ENCODE results near the gene GNAQ. TPM values are rescaled to one million over a fixed set of nuclear protein-coding genes. Genes with fewer than 3 reads are reported as not detected.

The GNAQ gene
- total and polyA plus RNA-seq, 2 of the 4 experiments (the other 2 are of a cell fraction) = 23.1 to 50.7 TPM

GRCh38 chr9:78014776-78015175, 16.8 kb downstream of the GNAQ start:
- Histone ChIP-seq H3K27me3 (ENCODE audit: control insufficient read depth, insufficient read depth, low read length) (no peaks in the 10 kb centered on the region), H2BK20ac (ENCODE audit: low read depth, low read length) (no peak overlapping the region)
- dilution Hi-C loops (cut with HindIII; ENCODE audit: low sequenced_read_pairs, unreplicated experiment) = no loop called here

More at GRCh38 chr9:78014776-78015175, 16.8 kb downstream of the GNAQ start:
- WGBS, 2 experiments (ENCODE audit: extremely low coverage in 2 of 2, insufficient read length in 1 of 2) = no CpG with 5 or more reads among the region's 6 CpGs
- Histone ChIP-seq H2BK15ac (ENCODE audit: low read depth, low read length) (no peak overlapping the region), H3K9ac (ENCODE audit: low read depth, low read length) (no peak overlapping the region), H4K20me1 (ENCODE audit: insufficient read depth, low read length) (peaks cover 25% of the 10 kb centered on the region; the same call in 1 of the 2 replicates), H3K36me3 (ENCODE audit: control insufficient read depth, insufficient read depth, low read length) (peaks cover 1% of the 10 kb centered on the region; the same call in 1 of the 2 replicates), H3K56ac (ENCODE audit: extremely low read depth, insufficient read depth, low read length) (no peak overlapping the region), H3K27ac (ENCODE audit: insufficient read depth, low read length) (no peak overlapping the region), H4K5ac (ENCODE audit: low read depth, low read length) (no peak overlapping the region), H2AK9ac (replicated peaks; ENCODE audit: low read depth, low read length, poor library complexity) (no peak overlapping the region), H2AK5ac (ENCODE audit: low read depth, low read length) (no peak overlapping the region), H3K79me1 (ENCODE audit: low read depth in 1 of 2, low read length in 2 of 2) (peaks cover 38 to 49% of the 10 kb centered on the region in 2 experiments), H2AFZ (replicated peaks; ENCODE audit: low read length, poor library complexity) (no peak overlapping the region), H3K9me1 (ENCODE audit: insufficient read depth, low read length) (no peaks in the 10 kb centered on the region), H3K4me2 (ENCODE audit: low read depth, low read length) (no peak overlapping the region), H3K23ac (ENCODE audit: low read depth, low read length) (no peak overlapping the region), H3K4me1 (ENCODE audit: control insufficient read depth, insufficient read depth, low read length) (peaks cover 6% of the 10 kb centered on the region; the same call in 1 of the 2 replicates), H4K91ac (ENCODE audit: insufficient read depth, low read depth, low read length) (no peak overlapping the region), H2BK5ac (ENCODE audit: low read depth, low read length, poor library complexity, severe bottlenecking) (peak overlapping the region; percentile 41), H2BK120ac (ENCODE audit: low read depth, low read length) (no peak overlapping the region), H3K4me3 (ENCODE audit: insufficient read depth, low read depth, low read length) (no peak overlapping the region), H4K8ac (ENCODE audit: low read depth in 2 of 2, low read length in 2 of 2) (no peak overlapping the region), H3K4ac (ENCODE audit: low read depth, low read length) (no peak overlapping the region), H3K14ac (replicated peaks; ENCODE audit: low read depth, low read length) (no peak overlapping the region), H3K18ac (ENCODE audit: low read depth, low read length) (no peak overlapping the region), H3K9me3 (ENCODE audit: control insufficient read depth, insufficient read depth, low read length) (no peaks in the 10 kb centered on the region)
- CTCF ChIA-PET = no interaction called here
- TF ChIP-seq CEBPB (IDR thresholded peaks at IDR 0.05; ENCODE audit: low read depth, low read length) = peak; percentile 64
- TF ChIP-seq SMC3 (IDR thresholded peaks at IDR 0.05; ENCODE audit: low read depth, low read length) = no peak
- no peak for ATAC-seq (ENCODE audit: low read depth)
- BruUV-seq (replicated peaks) = no TSS peak
- DNase-seq = peak; percentile 54
- POLR2A ChIA-PET (ENCODE audit: unreplicated experiment) = no interaction called here
- intact Hi-C loops (cut with micrococcal nuclease) = no loop called here
- in situ Hi-C loops (cut with MboI; ENCODE audit: low sequenced_read_pairs) = no loop called here

Data from IMR-90 (cell line).